Memory B cell (primary cell): Measurements from ENCODE around the gene LRRC7.

ENCODE experiments used
- ATAC-seq: fragments of 150-1000 bp; cut with Tn5 transposase; 2 replicates; pipeline ENCODE4 v1.10.0; 2021; ENCODE audit warnings: low read depth, mild to moderate bottlenecking, moderate library complexity
- DNase-seq, 2 donors: peaks; one replicate each; pipeline ENCODE4 v3.0.0; 2022; ENCODE audit warnings: low spot score in 2 of 2
- H3K27ac Mint-ChIP-seq: one replicate; pipeline ENCODE4 v1.8.0; 2022; ENCODE audit warnings: mild to moderate bottlenecking, moderate library complexity, mixed read lengths
- H3K27me3 Mint-ChIP-seq: one replicate; pipeline ENCODE4 v1.8.0; 2022; ENCODE audit warnings: mixed read lengths
- H3K36me3 Mint-ChIP-seq: one replicate; pipeline ENCODE4 v1.8.0; 2022; ENCODE audit warnings: mild to moderate bottlenecking, mixed read lengths
- H3K4me1 Mint-ChIP-seq: one replicate; pipeline ENCODE4 v1.8.0; 2022; ENCODE audit warnings: mixed read lengths
- H3K4me3 Mint-ChIP-seq: one replicate; pipeline ENCODE4 v1.8.0; 2022; ENCODE audit warnings: mild to moderate bottlenecking, moderate library complexity, mixed read lengths
- H3K9me3 Mint-ChIP-seq: one replicate; pipeline ENCODE4 v1.8.0; 2022; ENCODE audit warnings: mixed read lengths

LRRC7 gene

DNA sequence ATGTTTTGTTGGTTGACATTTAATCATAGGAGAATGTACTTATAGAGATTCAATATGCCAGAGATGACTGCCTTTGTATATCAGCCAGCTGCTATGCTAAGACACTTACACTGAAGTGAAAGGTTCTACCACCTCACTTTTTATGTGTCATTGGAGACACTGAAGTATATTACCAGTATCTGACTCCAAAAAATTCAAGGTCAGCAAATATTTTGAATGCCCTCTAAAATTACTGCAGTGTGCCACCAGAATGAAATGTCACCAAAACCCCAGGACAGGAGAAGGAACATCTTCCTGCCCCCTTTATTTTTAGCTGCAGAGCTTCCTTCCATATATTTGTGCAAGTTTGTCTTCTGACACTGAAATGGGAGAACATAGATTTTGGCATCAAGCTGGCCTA is 496.1 kb downstream of the LRRC7 start:
- H3K9me3 Mint-ChIP-seq, result peaks cover 1% of the 10 kb centered on the region
- H3K4me1 Mint-ChIP-seq, result no peaks in the 10 kb centered on the region
- DNase-seq, result no peak
- no peaks in the 10 kb centered on the region for H3K27me3 Mint-ChIP-seq
- no peak overlapping the region for H3K4me3 Mint-ChIP-seq
- H3K27ac Mint-ChIP-seq, result no peak overlapping the region
- H3K36me3 Mint-ChIP-seq, result no peaks in the 10 kb centered on the region
- ATAC-seq, result no peak

GRCh38 chr1:70066711-70067110 is 499.0 kb downstream of the LRRC7 start:
- no peak overlapping the region for H3K4me3 Mint-ChIP-seq
- no peak overlapping the region for H3K27ac Mint-ChIP-seq
- no peak for DNase-seq
- H3K9me3 Mint-ChIP-seq, result peaks cover 1% of the 10 kb centered on the region
- H3K27me3 Mint-ChIP-seq, result no peaks in the 10 kb centered on the region
- H3K36me3 Mint-ChIP-seq, result no peaks in the 10 kb centered on the region
- no peak for ATAC-seq
- H3K4me1 Mint-ChIP-seq, result no peaks in the 10 kb centered on the region

- Mint-ChIP-seq H3K36me3 (no peaks in the 10 kb centered on the region), H3K27ac (no peak overlapping the region), H3K4me3 (no peak overlapping the region), H3K9me3 (peaks cover 1% of the 10 kb centered on the region), H3K27me3 (peaks cover 2% of the 10 kb centered on the region), H3K4me1 (no peaks in the 10 kb centered on the region)
- DNase-seq, result no peak
- no peak for ATAC-seq
Measured at GRCh38 chr1:70071601-70072000, 503.9 kb downstream of the LRRC7 start.

DNA sequence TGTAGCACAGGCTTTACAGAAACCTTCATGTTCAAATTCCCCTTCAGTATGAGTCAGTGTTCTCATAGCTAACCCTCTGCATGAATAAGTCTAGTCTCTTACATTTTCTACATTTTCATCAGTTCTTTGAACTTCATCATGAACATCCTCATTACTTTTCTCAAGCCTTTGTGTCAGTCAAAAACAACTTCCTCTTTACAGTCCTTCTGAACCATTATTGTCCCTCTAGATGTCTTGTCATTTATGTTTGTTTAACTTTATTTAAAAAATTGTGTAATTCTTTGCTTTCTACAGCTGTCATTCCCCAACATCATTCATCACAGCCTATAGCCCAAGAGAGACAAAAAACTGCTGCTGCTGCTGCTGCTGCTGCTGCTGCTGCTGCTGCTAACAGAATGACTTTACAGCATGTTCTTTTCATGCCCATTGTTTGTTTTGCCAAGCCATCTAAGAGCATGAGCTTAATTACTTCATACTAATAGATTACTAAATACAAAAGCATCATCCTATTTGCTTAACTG is 504.6 kb downstream of the LRRC7 start:
- no peak overlapping the region for H3K4me3 Mint-ChIP-seq
- H3K36me3 Mint-ChIP-seq, result no peaks in the 10 kb centered on the region
- ATAC-seq (no peak), DNase-seq (no peak)
- H3K27me3 Mint-ChIP-seq, result peaks cover 2% of the 10 kb centered on the region
- H3K27ac Mint-ChIP-seq, result no peak overlapping the region
- no peaks in the 10 kb centered on the region for H3K9me3 Mint-ChIP-seq
- H3K4me1 Mint-ChIP-seq, result no peaks in the 10 kb centered on the region

DNA sequence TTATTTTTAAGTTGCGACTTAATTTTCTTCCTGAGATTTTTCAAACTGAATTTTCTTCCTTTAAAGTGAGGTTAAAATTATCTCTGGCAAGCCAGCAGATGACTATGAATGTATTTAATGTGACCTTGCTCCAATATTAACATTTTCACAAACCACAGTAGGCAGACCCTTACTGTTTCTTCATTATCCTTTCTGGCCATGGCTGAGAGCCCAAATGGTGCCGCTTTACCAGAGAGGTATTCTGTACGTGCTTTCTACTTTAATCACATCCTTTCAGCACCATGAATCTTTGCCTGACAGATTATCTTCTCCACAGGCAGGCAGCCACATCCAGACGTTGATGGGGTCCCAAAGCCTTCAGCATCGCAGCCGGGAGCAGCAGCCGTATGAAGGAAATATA is 508.0 kb downstream of the LRRC7 start:
- no peak overlapping the region for H3K27ac Mint-ChIP-seq
- H3K27me3 Mint-ChIP-seq, result peaks cover 2% of the 10 kb centered on the region
- no peak for DNase-seq
- no peaks in the 10 kb centered on the region for H3K9me3 Mint-ChIP-seq
- no peaks in the 10 kb centered on the region for H3K4me1 Mint-ChIP-seq
- H3K4me3 Mint-ChIP-seq, result no peak overlapping the region
- no peaks in the 10 kb centered on the region for H3K36me3 Mint-ChIP-seq
- ATAC-seq, result no peak

DNA sequence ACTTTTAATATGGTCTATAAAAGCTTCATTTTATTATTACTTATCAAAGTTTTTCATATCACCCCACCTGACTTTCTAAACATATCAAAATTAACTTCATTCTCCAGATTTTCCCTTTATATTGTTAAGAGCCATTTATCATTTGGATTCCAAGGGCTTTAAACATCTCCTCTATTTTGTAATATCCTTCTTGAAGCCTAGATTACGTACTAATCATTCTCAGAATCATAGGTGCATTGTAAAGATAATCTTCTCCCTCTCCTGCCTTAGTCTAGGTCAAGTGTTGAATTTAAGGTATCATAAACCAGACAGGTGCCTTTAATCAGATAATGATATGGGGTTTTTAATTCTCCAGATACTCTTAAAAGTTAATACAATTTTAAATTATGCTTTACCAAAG is 509.3 kb downstream of the LRRC7 start:
- Mint-ChIP-seq H3K27ac (no peak overlapping the region), H3K27me3 (peaks cover 2% of the 10 kb centered on the region), H3K36me3 (no peaks in the 10 kb centered on the region), H3K4me3 (no peak overlapping the region), H3K4me1 (no peaks in the 10 kb centered on the region), H3K9me3 (no peaks in the 10 kb centered on the region)
- ATAC-seq, result no peak
- DNase-seq, result no peak

DNA sequence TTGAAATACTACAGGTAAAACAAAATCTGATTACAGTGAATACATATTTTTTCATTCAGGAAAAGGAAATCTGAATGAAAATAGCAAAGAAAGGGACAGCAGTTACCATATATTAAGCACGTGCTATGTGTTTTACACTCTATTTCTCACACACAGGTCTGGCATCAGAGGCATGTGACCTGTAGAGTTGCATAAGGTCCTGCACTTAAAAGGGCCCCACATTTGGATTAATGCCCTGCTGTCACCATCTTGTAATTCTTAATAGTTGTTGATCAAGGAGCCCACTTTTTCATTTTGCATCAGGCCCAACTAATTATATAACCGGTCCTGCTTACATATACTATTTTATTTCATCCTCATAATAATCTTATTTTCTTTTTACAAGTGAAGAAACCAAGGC is 511.8 kb downstream of the LRRC7 start:
- ATAC-seq, result no peak
- H3K9me3 Mint-ChIP-seq, result peaks cover 8% of the 10 kb centered on the region
- peaks cover 6% of the 10 kb centered on the region for H3K4me1 Mint-ChIP-seq
- no peaks in the 10 kb centered on the region for H3K27me3 Mint-ChIP-seq
- no peak overlapping the region for H3K4me3 Mint-ChIP-seq
- no peak for DNase-seq
- H3K36me3 Mint-ChIP-seq, result no peaks in the 10 kb centered on the region
- H3K27ac Mint-ChIP-seq, result no peak overlapping the region

GRCh38 chr1:70083519-70083918 is 515.8 kb downstream of the LRRC7 start:
- no peak overlapping the region for H3K27ac Mint-ChIP-seq
- H3K36me3 Mint-ChIP-seq, result no peaks in the 10 kb centered on the region
- peaks cover 6% of the 10 kb centered on the region for H3K4me1 Mint-ChIP-seq
- ATAC-seq (peak; percentile 27), DNase-seq (no peak)
- H3K4me3 Mint-ChIP-seq, result no peak overlapping the region
- H3K9me3 Mint-ChIP-seq, result peaks cover 11% of the 10 kb centered on the region
- H3K27me3 Mint-ChIP-seq, result no peaks in the 10 kb centered on the region

DNA sequence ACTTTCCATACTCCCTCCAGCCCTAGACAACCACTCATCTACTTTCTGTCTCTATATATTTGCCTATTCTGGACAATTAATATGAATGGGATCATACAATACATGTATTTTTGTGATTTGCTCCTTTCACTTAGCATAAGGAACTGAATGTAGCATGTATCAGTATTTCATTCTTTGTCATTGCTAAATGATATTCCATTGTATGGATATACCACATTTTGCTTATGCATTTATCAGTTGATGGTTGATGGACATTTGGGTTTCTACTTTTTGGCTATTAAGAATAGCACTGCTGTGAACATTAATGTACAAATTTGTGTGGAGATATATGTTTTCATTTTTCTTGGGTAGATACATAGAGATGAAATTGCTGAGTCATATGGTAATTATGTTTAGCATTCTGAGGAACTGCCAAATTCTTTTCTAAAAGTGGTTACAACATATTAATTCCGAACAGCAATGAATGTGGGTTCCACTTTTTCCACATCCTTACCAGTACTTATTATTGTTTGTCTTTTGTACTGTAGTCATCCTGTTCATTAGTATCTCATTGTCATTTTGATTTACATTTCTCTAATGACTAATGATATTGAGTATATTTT is 516.7 kb downstream of the LRRC7 start:
- no peak for ATAC-seq
- peaks cover 11% of the 10 kb centered on the region for H3K9me3 Mint-ChIP-seq
- H3K4me3 Mint-ChIP-seq, result no peak overlapping the region

GRCh38 chr1:70085521-70085920 is 517.8 kb downstream of the LRRC7 start:
- no peaks in the 10 kb centered on the region for H3K36me3 Mint-ChIP-seq
- peaks cover 6% of the 10 kb centered on the region for H3K4me1 Mint-ChIP-seq
- H3K4me3 Mint-ChIP-seq, result no peak overlapping the region
- peaks cover 11% of the 10 kb centered on the region for H3K9me3 Mint-ChIP-seq
- DNase-seq (no peak), ATAC-seq (no peak)
- no peak overlapping the region for H3K27ac Mint-ChIP-seq
- H3K27me3 Mint-ChIP-seq, result no peaks in the 10 kb centered on the region

More for the DNA sequence above, 516.7 kb downstream of the LRRC7 start:
- no peaks in the 10 kb centered on the region for H3K36me3 Mint-ChIP-seq
- H3K27ac Mint-ChIP-seq, result no peak overlapping the region
- H3K4me1 Mint-ChIP-seq, result peaks cover 6% of the 10 kb centered on the region
- H3K27me3 Mint-ChIP-seq, result no peaks in the 10 kb centered on the region
- DNase-seq, result no peak

- no peak overlapping the region for H3K4me3 Mint-ChIP-seq
- ATAC-seq (no peak), DNase-seq (no peak)
- H3K4me1 Mint-ChIP-seq, result peaks cover 6% of the 10 kb centered on the region
- no peaks in the 10 kb centered on the region for H3K36me3 Mint-ChIP-seq
- no peaks in the 10 kb centered on the region for H3K27me3 Mint-ChIP-seq
- no peak overlapping the region for H3K27ac Mint-ChIP-seq
- H3K9me3 Mint-ChIP-seq, result peaks cover 11% of the 10 kb centered on the region
Measured at GRCh38 chr1:70086897-70087296, 519.2 kb downstream of the LRRC7 start.

GRCh38 chr1:70090141-70090540 is 522.4 kb downstream of the LRRC7 start:
- no peak overlapping the region for H3K27ac Mint-ChIP-seq

GRCh38 chr1:70090875-70091274 is 523.2 kb downstream of the LRRC7 start:
- no peak for ATAC-seq
- Mint-ChIP-seq H3K36me3 (no peaks in the 10 kb centered on the region), H3K9me3 (no peaks in the 10 kb centered on the region), H3K27me3 (no peaks in the 10 kb centered on the region), H3K4me1 (no peaks in the 10 kb centered on the region), H3K4me3 (no peak overlapping the region), H3K27ac (no peak overlapping the region)
- no peak for DNase-seq

More at GRCh38 chr1:70090141-70090540, 522.4 kb downstream of the LRRC7 start:
- DNase-seq (no peak), ATAC-seq (no peak)
- H3K36me3 Mint-ChIP-seq, result no peaks in the 10 kb centered on the region
- H3K4me3 Mint-ChIP-seq, result no peak overlapping the region
- no peaks in the 10 kb centered on the region for H3K27me3 Mint-ChIP-seq
- peaks cover 2% of the 10 kb centered on the region for H3K9me3 Mint-ChIP-seq
- no peaks in the 10 kb centered on the region for H3K4me1 Mint-ChIP-seq

DNA sequence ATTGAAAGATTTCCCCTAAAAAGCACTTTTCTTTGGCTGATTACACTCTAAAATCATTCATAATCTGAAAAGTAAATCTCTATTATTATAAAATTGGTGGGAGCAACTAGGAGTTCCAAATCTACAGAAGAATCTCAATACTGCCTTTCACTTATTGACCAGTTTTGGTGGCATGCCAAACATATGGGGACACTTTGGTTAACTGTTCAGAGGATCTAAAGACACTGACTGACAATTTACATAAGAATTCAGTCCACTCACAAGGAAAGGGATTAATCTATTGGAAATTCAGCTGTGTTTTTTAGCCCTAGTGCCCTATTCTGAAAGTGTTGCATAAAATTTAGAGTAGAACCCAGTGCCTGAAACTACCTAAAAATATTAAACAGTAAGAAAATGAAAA is 524.1 kb downstream of the LRRC7 start:
- H3K27me3 Mint-ChIP-seq, result no peaks in the 10 kb centered on the region
- DNase-seq, result no peak
- no peaks in the 10 kb centered on the region for H3K36me3 Mint-ChIP-seq
- H3K27ac Mint-ChIP-seq, result no peak overlapping the region
- H3K4me3 Mint-ChIP-seq, result no peak overlapping the region
- no peaks in the 10 kb centered on the region for H3K4me1 Mint-ChIP-seq
- ATAC-seq, result no peak
- H3K9me3 Mint-ChIP-seq, result no peaks in the 10 kb centered on the region

GRCh38 chr1:70092526-70092925 is 524.8 kb downstream of the LRRC7 start:
- no peak for ATAC-seq
- Mint-ChIP-seq H3K36me3 (no peaks in the 10 kb centered on the region), H3K4me3 (no peak overlapping the region), H3K27me3 (no peaks in the 10 kb centered on the region), H3K27ac (no peak overlapping the region), H3K9me3 (no peaks in the 10 kb centered on the region), H3K4me1 (no peaks in the 10 kb centered on the region)
- no peak for DNase-seq
